Right hindlimb (tissue), 1 donor: Measurements from ENCODE around the gene ATAD2B.
"Not testable (repeated sequence)": the region's sequence is repeated elsewhere in the genome, so short reads cannot be mapped to it uniquely, and the experiment has no call there.

Experiments
- DNase-seq: peaks from one replicate; pipeline ENCODE4 v3.0.0-alpha.2; 2018

The ATAD2B gene

GRCh38 chr2:23723029-23723428 lies 203.9 kb downstream of the ATAD2B start:
- not testable (repeated sequence) for DNase-seq

- no peak for DNase-seq
Observed at GRCh38 chr2:23722255-23722654, 204.7 kb downstream of the ATAD2B start.

DNA sequence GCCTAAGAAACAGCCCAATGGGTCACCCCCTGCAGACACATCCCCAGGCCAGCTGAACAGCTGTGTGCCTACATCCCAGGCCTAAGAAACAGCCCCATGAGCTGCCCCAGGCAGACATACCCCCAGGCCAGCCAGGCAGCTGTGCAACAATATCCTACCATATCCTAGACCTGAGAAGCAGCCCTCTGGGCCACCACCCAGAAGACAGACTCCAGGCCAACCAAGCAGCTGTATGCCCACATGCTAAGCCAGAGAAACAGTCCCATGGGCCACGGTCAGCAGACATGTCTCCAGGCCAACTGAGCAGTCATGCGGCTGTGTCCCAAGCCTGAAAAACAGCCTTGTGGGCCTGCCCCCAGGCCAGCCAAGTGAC lies 205.5 kb downstream of the ATAD2B start:
- no peak for DNase-seq

DNA sequence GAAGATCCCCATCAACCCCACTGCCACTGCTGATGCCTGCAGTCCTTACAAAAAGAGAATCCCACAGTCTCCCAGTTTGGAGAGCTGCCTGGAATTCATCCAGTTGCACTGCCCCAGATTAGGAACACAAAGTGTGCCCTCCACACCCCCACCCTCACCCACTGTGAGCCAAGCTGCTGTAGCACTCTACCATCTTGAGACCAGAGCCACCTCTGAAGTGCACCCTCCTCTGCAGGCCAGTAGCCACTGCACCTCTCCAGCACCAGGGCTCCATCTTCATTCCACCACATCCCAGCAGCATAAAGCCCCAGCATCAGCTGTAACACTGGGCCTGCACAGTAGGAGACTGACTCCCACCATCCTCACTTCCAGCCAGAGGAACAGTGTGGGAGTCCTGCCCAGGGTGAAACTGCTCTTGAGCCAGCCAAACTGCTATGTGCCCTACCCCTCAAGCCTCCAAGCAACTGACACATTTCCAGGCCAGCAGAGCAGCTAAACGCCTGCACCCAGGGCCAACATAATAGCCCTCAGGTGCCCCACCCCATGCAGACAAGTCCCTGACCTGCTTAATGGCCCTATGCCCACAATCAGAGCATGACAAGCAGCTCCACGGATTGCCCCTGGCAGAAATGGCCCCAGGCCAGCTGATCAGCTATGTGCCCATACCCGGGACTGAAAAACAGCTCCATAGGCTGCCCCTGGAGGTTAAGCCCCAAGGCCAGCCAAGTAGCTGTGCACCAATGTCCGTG lies 206.0 kb downstream of the ATAD2B start:
- DNase-seq, result no peak

- DNase-seq, result no peak
Observed at GRCh38 chr2:23719716-23720115, 207.2 kb downstream of the ATAD2B start.

DNA sequence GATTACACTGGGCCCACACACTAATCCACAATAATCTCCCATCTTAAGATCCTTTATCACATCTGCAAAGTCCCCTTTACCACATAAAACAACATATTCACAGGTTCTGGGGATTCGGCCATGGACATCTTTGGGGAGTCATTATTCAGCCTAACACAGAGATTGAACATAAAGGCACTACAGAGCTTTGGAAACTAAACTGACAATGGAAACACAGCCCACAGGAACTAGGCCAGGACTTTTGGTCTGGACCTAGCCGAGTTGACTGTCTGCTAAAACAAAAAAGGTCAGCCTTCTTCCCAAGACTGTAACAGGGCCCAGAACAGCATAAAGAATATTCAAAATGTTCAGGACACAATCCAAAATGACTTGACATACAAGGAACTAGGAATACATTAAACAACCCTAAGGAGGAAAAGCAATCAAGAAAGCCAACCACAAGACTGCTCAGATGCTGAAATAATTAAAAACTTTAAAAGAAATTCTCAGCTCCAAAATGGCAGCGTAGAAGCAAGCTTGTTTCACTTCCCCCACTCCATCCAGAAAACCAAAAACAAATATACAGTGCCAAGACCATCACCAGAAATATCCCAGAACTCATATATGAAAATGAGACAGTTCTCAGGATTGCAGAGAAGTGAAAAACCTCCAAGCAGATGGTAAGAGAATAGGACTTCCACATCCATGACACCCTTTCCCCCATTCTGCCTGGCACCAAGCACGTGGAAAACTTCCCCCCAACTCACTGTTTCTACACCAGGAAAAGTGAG lies 207.8 kb downstream of the ATAD2B start:
- DNase-seq, result peak; percentile 82

DNA sequence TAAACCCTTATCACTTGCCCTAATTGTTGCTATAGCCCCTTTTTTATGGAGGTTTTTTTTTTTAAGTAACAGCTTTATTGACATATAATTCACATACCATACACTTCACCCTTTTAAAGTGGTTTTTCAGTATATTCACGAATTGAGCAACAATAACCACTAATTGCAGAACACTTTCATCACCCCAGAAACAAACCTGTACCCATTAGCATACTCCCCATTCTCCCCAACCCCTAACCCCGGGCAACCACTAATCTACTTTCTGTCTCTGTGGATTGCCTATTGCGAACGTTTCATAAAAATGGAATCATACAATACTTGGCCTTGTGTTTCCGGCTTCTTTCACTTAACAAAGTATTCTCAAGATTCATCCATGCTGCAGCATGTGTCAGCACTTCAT lies 213.6 kb downstream of the ATAD2B start:
- DNase-seq, result no peak

- DNase-seq, result no peak
Observed at GRCh38 chr2:23712756-23713151, 214.2 kb downstream of the ATAD2B start.

DNA sequence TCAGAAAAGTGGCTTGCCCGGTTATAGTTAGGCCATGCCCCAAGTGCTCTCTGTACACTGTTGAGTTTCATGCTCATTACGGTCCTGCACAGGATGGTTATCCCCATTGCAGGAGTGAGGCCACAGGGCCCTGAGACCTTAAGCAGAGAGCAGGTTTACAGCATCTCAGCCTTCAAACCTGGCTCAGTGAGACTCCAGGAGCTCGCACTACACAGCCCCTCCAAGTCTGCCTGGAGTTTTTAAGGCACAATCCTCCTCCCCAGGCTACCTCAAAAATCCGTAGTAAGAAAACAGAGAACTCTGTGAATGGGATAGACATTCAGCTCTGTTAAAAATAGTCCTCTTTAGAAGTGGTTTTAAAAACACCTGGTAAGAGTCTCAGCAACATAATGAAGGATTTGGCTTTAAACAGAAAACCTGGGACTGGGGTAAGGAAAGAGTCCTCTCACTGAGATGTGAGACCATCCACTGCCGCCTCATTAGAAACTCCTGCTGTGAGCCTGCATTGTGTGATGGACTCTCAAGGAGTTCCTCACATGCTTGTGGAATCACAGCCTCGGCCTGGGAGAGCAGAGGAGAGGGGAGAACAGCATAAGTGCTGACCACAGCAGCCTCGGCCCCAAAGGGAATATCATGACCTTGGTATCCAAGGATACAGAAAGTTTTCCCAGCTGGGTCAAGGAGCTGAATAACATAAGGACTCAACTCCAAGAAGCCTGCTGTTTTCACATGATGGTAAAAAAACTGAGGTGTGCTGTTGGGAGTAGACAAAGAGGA lies 214.8 kb downstream of the ATAD2B start:
- DNase-seq, result no peak

DNA sequence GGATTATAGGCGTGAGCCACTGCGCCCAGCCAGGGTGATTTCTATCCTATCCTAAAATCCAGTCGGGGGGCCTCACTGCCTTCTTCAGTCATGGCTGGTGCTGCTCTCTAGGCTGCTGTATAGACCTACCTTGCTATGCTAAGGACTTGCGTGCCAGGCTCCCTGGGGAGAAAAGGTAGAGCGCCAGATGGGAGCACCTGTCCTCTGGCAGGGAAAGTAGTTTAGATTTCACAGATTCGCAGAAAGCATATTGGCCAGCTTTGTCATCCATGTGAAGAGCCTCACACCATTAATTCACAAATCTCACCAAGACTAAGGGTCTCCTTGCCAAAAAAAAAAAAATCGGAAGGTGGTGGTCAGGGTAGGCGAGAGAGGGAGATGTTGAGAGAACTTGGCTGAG lies 217.6 kb downstream of the ATAD2B start:
- DNase-seq, result no peak

DNA sequence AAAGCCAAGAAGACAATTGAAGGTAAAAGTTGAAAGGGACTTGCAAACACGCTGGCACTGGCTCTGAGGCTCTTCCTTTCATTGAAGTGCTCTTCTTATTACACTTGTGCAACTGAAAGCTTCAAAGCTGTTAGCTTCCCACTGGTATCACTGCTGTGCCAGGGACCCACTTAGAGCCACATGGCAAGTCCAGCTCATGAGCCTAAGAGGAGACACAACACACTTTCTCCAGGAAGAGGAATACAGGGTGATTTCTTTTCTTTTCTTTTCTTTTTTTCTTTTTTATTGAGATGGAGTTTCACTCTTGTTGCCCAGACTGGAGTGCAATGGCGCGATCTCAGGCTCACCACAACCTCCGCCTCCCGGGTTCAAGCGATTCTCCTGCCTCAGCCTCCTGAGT lies 218.2 kb downstream of the ATAD2B start:
- DNase-seq, result no peak

- no peak for DNase-seq
Observed at GRCh38 chr2:23707096-23707495, 219.8 kb downstream of the ATAD2B start.

DNA sequence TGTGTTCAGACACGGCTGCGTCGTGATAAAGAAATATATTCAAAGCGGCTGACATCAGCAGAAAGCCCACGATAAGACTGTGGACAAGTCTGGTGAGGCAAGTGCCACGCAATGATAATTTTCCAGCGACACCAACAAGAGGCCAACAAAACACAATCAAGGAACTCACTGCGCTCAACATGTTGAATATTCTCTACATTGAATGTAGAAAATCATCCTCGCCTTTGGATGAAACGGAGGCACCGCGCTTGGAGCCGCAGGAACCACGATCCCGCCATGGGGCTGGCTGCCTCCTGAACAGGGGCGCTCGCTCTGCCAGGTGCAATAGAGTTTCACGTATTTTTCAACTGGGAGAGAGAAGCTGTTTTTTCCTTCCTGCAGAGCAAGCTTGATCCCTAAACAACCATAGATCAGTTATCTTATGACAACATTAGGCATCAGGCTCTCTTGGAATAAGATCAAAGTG lies 220.3 kb downstream of the ATAD2B start:
- no peak for DNase-seq

GRCh38 chr2:23705771-23706612 lies 220.9 kb downstream of the ATAD2B start:
- DNase-seq, result no peak

DNA sequence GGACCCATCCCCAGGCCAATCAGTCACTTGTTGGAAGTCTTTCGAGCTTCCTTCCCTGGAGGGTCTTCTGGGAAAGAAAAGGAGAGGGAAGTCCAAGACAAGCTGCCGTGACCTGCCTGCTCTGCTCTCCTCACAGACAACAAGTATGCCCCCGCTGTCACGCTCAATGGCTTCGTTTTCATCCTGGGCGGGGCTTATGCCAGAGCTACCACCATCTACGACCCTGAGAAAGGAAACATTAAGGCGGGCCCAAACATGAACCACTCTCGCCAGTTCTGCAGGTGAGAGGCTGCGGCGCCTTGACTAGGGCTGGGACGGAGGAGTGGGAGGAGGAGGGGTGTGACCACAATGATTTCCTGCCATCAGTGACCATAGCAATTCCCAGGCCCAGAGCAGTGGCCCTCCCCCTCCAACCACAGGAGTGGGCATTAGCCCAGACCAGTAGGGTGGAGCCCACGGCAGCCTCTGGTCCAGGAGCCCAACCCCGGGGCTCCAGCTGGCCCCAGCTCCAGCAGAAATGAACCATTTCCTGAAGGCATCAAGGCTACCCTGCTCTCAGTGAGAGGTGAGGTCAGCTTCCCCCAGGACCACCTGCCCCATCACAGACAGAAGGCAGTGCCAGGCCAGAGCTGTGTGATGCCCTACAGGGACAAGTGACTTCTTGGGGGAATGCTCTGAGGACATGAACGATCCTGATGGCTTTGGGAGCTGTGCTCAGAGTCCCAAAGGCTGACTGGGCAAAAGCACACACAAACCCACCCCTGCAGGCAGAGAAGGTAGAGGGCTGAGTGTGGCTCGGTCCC lies 223.1 kb downstream of the ATAD2B start:
- DNase-seq, result peak; percentile 17

GRCh38 chr2:23703037-23703582 lies 223.8 kb downstream of the ATAD2B start:
- peak; percentile 15 for DNase-seq

- DNase-seq, result peak; percentile 5
Observed at GRCh38 chr2:23700627-23701026, 226.3 kb downstream of the ATAD2B start.

DNA sequence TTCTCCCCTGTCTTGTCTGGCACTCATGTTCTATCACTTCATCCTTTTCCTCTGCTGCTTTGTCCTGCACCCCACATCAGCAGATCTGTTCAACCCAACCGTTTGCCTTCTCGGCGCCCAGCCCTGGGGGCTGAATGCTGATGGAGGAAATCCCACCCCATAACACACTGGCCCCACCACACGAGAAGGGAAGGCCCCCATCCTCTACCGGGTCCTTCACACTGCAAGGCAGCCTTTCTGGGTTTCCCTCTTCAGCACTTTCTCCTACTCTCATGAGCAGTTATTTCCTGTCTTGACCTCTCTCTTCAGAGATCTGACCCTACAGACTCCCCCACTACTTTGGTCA lies 227.4 kb downstream of the ATAD2B start:
- no peak for DNase-seq

- peak; percentile 24 for DNase-seq
Observed at GRCh38 chr2:23698721-23699579, 228.0 kb downstream of the ATAD2B start.
